HepG2 (cell line): Measurements from ENCODE around the gene SMARCA4. TPM values are rescaled to one million over a fixed set of nuclear protein-coding genes. Genes with fewer than 3 reads are reported as not detected.

Experiments
- AKAP8 ChIP-seq: sonication (generic); formaldehyde crosslinking; IDR thresholded peaks from 2 replicates; pipeline ENCODE4 v1.5.1; 2020; ENCODE audit warnings: mild to moderate bottlenecking, missing genetic modification reagents
- CHD4 ChIP-seq: fragments of 200-600 bp; sonication (generic); IDR thresholded peaks from 2 replicates; pipeline ENCODE4 v1.7.0; 2017; ENCODE audit warnings: mild to moderate bottlenecking, low read length, borderline replicate concordance
- EED ChIP-seq: sonication (generic); formaldehyde crosslinking; IDR thresholded peaks from 2 replicates; pipeline ENCODE4 v1.5.0; 2020; ENCODE audit warnings: mild to moderate bottlenecking, missing genetic modification reagents
- KDM5B ChIP-seq: sonication (generic); formaldehyde crosslinking; IDR thresholded peaks from 2 replicates; pipeline ENCODE4 v1.4.0; 2020; ENCODE audit warnings: missing genetic modification reagents, mild to moderate bottlenecking, borderline replicate concordance
- MEIS1 ChIP-seq: sonication (generic); formaldehyde crosslinking; IDR thresholded peaks from 2 replicates; pipeline ENCODE4 v1.9.0; 2021; ENCODE audit warnings: mild to moderate bottlenecking, missing genetic modification reagents, moderate library complexity, borderline replicate concordance
- PLSCR1 ChIP-seq: sonication (generic); formaldehyde crosslinking; IDR thresholded peaks from 2 replicates; pipeline ENCODE4 v1.5.0; 2020; ENCODE audit warnings: missing genetic modification reagents, mild to moderate bottlenecking, borderline replicate concordance
- REL ChIP-seq: sonication (generic); formaldehyde crosslinking; conservative IDR thresholded peaks from 2 replicates; pipeline ENCODE4 v1.8.0; 2022; ENCODE audit warnings: mild to moderate bottlenecking, missing genetic modification reagents, moderate library complexity
- SOX6 ChIP-seq, 2 experiments: fragments of 450-650 bp in 1 of 2; sonication (generic) in 1 of 2; formaldehyde crosslinking in 1 of 2; IDR thresholded peaks; 2 replicates each; pipeline versions ENCODE4 v1.4.0 to v1.6.1; 2017 to 2020; ENCODE audit warnings: antibody characterized with exemption in 1 of 2, mild to moderate bottlenecking in 1 of 2, missing genetic modification reagents in 1 of 2
- SP5 ChIP-seq: IDR thresholded peaks from 2 replicates; pipeline ENCODE4 v1.6.1; 2016; ENCODE audit warnings: low read depth, borderline replicate concordance
- SPEN ChIP-seq: sonication (generic); formaldehyde crosslinking; IDR thresholded peaks from 2 replicates; pipeline ENCODE4 v1.5.1; 2020; ENCODE audit warnings: low read depth, mild to moderate bottlenecking, missing genetic modification reagents
- ZNF503 ChIP-seq: sonication (generic); formaldehyde crosslinking; IDR thresholded peaks from 2 replicates; pipeline ENCODE4 v1.4.0; 2020; ENCODE audit warnings: missing genetic modification reagents
- ZNF558 ChIP-seq: sonication (generic); formaldehyde crosslinking; IDR thresholded peaks from 2 replicates; pipeline ENCODE4 v1.9.0; 2022; ENCODE audit warnings: mild to moderate bottlenecking, missing genetic modification reagents, borderline replicate concordance
- ZNF614 ChIP-seq: IDR thresholded peaks from 2 replicates; pipeline ENCODE4 v1.6.1; 2018; ENCODE audit warnings: missing biosample characterization, missing genetic modification reagents, inconsistent platforms, borderline replicate concordance
- ZNF782 ChIP-seq: sonication (generic); formaldehyde crosslinking; IDR thresholded peaks from 2 replicates; pipeline ENCODE4 v1.4.0; 2020; ENCODE audit warnings: missing genetic modification reagents, mild to moderate bottlenecking, borderline replicate concordance
- polyA plus RNA-seq, 8 experiments: library from polyadenylated mRNA; depleted of rRNA in 3 of 8; stranded (reverse) in 7 of 8; unstranded in 1 of 8; fragments of >200 nt; fragmentation: Illumina TruSeq in 4 of 8; extraction: Trizol in 4 of 8; gene quantifications; 2 replicates each; pipeline versions ENCODE4 v1.2.1 to v1.2.3, GENCODE V29; 2011 to 2016; ENCODE audit warnings: low read depth in 4 of 8, missing spikeins in 1 of 8, mixed read lengths in 1 of 8; ENCODE audit not compliant: insufficient read depth in 1 of 8
- total RNA-seq, 5 experiments: library from RNA; depleted of rRNA; stranded (reverse); fragments of >200 nt; fragmentation: Illumina TruSeq; extraction: Trizol; gene quantifications; 2 replicates each; pipeline ENCODE4 v1.2.3, GENCODE V29; 2016; ENCODE audit warnings: low read depth in 1 of 5
- TF ChIP-seq, protein P1 (sequence below): sonication (generic); formaldehyde crosslinking; IDR thresholded peaks from 2 replicates; pipeline ENCODE4 v1.8.0; 2022; ENCODE audit warnings: missing genetic modification reagents, mild to moderate bottlenecking, moderate library complexity, borderline replicate concordance
- TF ChIP-seq, protein P2 (sequence below): IDR thresholded peaks from 2 replicates; pipeline ENCODE4 v1.6.1; 2016; ENCODE audit warnings: low read depth, control low read depth
- TF ChIP-seq, protein P3 (sequence below): sonication (generic); formaldehyde crosslinking; IDR thresholded peaks from 2 replicates; pipeline ENCODE4 v1.8.0; 2022; ENCODE audit warnings: missing genetic modification reagents, mild to moderate bottlenecking, borderline replicate concordance
- TF ChIP-seq, protein P4 (sequence below): sonication (generic); formaldehyde crosslinking; conservative IDR thresholded peaks from 2 replicates; pipeline ENCODE4 v1.8.0; 2022; ENCODE audit warnings: mild to moderate bottlenecking, moderate library complexity, missing genetic modification reagents

The SMARCA4 gene
- total and polyA plus RNA-seq, 2 of the 13 experiments (the other 11 are each of a cell fraction or from before 2014, with no cell fraction given) = 25.4 to 45.9 TPM

- TF ChIP-seq CHD4 = peak; percentile 94; the same call in 1 of the 2 replicates
- TF ChIP-seq ZNF558 (CRISPR knock-in tag) = no peak
- TF ChIP-seq, protein P1, sequence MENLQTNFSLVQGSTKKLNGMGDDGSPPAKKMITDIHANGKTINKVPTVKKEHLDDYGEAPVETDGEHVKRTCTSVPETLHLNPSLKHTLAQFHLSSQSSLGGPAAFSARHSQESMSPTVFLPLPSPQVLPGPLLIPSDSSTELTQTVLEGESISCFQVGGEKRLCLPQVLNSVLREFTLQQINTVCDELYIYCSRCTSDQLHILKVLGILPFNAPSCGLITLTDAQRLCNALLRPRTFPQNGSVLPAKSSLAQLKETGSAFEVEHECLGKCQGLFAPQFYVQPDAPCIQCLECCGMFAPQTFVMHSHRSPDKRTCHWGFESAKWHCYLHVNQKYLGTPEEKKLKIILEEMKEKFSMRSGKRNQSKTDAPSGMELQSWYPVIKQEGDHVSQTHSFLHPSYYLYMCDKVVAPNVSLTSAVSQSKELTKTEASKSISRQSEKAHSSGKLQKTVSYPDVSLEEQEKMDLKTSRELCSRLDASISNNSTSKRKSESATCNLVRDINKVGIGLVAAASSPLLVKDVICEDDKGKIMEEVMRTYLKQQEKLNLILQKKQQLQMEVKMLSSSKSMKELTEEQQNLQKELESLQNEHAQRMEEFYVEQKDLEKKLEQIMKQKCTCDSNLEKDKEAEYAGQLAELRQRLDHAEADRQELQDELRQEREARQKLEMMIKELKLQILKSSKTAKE (CRISPR knock-in tag) = peak; percentile 97
- no peak for TF ChIP-seq SOX6 (IDR thresholded peaks at IDR 0.05)
- peak; percentile 92 for TF ChIP-seq SOX6 (CRISPR knock-in tag; IDR thresholded peaks at IDR 0.05)
- peak; percentile 77 for TF ChIP-seq SP5 (CRISPR knock-in tag)
- TF ChIP-seq ZNF614 (CRISPR knock-in tag) = peak; percentile 4; the same call in 1 of the 2 replicates
- TF ChIP-seq, protein P2, sequence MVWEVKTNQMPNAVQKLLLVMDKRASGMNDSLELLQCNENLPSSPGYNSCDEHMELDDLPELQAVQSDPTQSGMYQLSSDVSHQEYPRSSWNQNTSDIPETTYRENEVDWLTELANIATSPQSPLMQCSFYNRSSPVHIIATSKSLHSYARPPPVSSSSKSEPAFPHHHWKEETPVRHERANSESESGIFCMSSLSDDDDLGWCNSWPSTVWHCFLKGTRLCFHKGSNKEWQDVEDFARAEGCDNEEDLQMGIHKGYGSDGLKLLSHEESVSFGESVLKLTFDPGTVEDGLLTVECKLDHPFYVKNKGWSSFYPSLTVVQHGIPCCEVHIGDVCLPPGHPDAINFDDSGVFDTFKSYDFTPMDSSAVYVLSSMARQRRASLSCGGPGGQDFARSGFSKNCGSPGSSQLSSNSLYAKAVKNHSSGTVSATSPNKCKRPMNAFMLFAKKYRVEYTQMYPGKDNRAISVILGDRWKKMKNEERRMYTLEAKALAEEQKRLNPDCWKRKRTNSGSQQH (CRISPR knock-in tag) = 0 out of 2 replicates have a peak, but pooled peaks have one; percentile 52
- no peak for TF ChIP-seq EED
- TF ChIP-seq REL = no peak
- peak; percentile 85 for TF ChIP-seq ZNF503 (CRISPR knock-in tag)
- no peak for TF ChIP-seq KDM5B (CRISPR knock-in tag)
- no peak for TF ChIP-seq PLSCR1 (CRISPR knock-in tag)
- no peak for TF ChIP-seq MEIS1 (CRISPR knock-in tag)
- TF ChIP-seq, protein P3, sequence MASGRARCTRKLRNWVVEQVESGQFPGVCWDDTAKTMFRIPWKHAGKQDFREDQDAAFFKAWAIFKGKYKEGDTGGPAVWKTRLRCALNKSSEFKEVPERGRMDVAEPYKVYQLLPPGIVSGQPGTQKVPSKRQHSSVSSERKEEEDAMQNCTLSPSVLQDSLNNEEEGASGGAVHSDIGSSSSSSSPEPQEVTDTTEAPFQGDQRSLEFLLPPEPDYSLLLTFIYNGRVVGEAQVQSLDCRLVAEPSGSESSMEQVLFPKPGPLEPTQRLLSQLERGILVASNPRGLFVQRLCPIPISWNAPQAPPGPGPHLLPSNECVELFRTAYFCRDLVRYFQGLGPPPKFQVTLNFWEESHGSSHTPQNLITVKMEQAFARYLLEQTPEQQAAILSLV = no peak
- TF ChIP-seq ZNF782 (CRISPR knock-in tag) = no peak
- TF ChIP-seq AKAP8 (CRISPR knock-in tag) = no peak
- no peak for TF ChIP-seq SPEN (CRISPR knock-in tag)
- TF ChIP-seq, protein P4, sequence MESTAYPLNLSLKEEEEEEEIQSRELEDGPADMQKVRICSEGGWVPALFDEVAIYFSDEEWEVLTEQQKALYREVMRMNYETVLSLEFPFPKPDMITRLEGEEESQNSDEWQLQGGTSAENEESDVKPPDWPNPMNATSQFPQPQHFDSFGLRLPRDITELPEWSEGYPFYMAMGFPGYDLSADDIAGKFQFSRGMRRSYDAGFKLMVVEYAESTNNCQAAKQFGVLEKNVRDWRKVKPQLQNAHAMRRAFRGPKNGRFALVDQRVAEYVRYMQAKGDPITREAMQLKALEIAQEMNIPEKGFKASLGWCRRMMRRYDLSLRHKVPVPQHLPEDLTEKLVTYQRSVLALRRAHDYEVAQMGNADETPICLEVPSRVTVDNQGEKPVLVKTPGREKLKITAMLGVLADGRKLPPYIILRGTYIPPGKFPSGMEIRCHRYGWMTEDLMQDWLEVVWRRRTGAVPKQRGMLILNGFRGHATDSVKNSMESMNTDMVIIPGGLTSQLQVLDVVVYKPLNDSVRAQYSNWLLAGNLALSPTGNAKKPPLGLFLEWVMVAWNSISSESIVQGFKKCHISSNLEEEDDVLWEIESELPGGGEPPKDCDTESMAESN (CRISPR knock-in tag) = no peak
Observed at GRCh38 chr19:11088506-11089253, 127.8 kb downstream of the SMARCA4 start (continued).
